Measurements from ENCODE around the gene COPS7B.

The COPS7B gene

DNA sequence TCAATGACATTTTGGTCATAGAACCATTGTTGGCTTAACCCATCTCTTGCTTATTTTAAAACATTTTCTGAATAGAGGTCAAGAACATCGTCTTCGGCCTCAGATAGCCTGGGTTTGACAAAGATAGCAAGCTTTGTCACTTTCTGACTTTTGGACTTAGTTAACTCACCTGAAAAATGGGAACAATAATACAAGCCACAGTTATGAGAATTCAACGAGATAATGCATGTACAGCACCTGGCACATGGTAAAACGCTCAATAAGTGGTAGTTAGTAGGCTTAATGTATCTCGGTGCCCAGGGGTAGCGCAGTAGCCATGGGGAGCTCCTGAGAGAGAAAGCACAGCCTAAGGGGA lies 446 bp upstream of the COPS7B start:
- no peak for DNase-seq (ENCODE audit: low read depth)

DNA sequence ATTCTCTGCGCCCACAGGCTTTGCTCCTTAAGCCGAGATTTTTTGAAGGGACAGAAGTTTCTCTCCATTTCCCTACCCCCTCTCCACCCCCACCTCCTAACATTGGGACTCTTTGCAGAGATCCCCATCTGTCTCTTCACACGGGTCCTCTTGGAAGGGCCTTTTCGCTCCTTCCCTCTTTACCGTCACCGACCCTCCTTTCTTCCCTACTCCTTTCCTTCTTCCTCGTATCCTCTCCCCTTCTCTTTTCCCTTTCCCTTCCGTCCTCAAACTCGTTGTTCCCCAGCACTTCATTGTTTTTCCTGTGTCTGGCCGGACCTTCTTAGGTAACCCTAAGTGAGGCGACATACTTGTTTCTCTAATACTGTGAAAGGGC lies 660 bp downstream of the COPS7B start:
- DNase-seq (ENCODE audit: low read depth): no peak

DNA sequence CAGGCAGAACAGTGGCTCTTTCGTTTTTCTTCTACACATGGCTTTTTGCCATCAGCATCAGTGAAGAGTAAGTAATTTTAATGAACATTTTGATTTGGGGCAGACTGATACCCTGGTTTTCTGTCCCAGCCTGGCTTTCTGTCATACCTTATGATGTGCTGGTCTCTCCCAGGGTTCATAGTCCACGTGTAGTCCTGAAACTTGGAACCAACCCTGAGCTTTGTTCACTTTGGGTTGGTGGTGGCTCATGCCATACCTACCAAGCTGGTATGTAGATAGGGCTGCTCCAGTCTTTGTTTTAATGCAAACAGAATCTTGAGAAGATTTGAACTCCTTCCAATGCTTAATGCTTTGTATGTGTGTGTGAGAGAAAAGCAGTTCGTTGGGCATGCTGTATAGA lies 4.9 kb downstream of the COPS7B start:
- no peak for DNase-seq (ENCODE audit: low read depth)

DNA sequence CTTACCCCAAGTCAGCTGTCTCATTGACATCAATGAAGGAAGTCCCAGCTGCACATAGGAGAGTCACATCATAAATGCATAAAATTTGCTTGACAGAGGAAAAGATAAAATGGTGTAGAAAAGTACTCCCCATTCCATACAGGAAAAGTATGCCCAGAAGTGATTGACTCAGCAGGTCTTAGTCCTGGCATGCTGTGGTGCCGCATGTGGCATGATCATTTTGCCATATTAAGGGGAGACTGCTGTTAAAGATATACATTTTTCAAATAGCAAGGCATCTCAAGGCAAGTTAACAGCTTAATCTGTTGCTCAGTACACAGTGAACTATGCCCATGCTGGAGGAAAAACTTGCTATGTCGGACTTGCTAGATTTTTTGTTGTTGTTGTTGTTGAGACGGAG lies 8.1 kb downstream of the COPS7B start:
- DNase-seq (ENCODE audit: low read depth): no peak

DNA sequence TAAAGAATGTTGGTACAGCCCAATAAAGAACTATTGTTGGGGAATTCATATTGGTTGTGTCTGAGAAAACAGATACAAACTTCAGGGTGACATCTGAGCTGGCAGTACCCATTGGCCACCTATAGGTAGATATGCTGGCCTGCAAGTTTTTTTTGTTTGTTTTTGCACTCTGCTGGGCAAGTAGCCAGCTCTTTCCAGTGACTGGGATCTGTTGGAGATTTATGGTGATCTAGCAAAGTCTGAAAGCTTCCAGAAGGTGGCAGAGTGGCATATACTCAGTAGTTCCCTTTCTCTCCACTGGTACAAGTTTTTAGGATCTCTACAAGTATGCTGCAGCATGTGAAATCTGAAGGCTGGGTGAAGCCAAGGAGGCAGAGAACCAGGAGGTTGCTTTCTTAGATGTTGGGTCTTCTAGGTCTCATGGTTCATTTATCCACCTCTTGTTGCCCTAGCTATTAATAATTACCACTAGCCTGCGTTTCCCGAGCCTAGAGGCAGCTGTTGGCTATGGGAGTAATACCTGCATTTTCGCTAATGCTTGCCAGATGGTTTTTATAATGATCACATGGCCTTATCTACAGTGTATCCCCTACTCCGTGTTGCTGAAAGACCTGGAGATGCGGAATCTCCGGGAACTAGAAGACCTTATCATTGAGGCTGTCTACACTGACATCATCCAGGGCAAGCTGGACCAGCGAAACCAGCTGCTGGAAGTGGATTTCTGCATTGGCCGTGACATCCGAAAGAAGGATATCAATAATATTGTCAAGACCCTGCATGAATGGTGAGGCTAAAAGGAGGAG lies 9.5 kb downstream of the COPS7B start:
- DNase-seq (ENCODE audit: low read depth): no peak

DNA sequence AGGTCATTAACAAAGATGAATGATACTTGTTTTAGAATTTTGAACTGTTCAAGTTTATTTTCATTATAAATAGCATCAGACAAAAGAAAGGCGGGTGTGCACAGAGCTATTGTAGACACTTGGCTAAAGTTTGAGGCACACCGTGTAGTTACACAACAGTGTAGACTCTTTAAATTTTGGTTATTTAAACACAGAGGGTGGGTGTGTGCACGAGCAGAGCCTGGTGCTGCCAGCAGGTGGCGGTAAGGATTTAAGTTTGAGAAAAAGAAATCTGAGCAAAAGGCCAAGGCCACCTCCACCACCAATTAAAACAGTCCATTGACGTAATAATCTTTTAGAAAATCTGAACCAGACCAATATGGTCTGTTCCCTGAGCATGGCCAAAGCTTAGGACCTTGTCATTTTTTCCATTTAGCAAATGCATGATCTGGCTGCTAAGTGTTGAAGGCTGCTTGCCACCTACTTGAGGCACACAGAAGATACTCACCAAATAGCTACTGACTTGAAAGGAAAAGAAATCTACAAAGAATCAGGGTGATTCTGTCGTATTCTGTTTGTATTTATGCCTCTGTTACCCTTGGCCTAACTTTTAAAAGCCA lies 14.3 kb downstream of the COPS7B start:
- DNase-seq (ENCODE audit: low read depth): no peak

DNA sequence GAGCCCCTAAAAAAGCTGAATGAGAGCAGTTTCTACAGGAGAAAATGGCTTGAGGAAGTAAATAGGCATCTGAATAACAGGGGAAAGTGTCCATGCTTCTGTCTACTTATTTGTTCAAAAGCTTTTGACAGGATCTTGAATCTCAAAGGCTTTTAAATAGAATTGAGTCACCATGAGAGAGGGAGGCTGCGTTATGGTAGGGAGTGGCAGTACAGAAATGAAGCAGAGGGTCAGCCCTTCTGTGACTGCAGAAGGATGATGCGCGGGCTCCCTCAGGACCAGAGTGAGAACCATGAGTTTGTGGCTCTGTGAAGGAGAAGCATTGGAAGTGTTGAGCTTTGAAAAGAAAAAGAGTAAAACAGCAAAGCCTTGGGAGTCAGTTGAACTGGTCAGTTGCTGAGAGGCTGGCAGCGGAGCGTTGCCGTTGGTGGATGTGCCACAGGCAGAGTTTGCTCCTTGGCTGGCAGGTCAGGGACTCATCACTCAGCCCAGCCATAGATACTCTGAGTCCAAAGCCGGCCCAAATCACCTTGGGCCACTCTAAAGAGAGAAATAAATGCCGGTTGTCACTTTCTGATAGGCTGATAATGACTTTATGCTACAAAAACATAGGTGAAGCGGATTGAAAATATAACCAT lies 17.4 kb downstream of the COPS7B start:
- no peak for DNase-seq (ENCODE audit: low read depth)

DNA sequence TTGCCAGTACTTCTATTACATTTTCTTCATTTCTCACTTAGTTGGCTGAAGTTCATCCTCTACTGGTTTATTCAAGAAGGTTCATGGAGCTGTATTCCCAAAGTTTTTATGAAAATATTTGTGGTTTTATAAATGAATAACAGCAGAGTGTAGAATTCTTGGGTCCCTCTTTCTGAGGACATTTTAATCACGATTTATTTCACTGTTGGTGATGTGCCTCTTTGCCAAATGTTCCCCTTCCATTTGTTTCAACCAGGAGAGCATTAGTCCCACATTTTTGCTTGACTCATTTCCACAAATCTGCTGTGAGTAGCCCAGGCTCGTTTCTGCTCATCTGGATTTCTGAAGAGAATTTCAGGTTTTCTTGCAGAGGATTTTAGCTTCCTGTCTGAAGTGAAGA lies 20.8 kb downstream of the COPS7B start:
- DNase-seq (ENCODE audit: low read depth): no peak

DNA sequence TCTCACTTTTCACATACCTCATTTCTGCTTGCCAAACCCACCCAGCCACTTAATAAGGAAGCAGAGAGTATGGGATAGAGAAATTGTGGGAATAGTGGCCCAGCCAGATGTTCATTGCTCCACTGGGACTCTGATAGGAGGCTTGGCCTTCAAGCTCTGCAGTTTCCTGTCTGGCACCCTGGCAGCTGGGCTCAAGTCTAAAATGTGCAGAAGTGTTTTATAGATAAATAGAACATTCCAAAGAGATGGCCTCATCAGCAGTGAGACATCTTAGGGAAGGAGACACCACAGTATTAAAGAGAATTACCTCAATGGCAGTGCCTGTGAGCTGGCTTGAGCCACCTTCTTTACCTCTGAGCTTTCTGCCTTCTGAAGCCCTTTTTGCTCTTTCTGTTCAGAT lies 24.7 kb downstream of the COPS7B start:
- DNase-seq (ENCODE audit: low read depth): no peak

DNA sequence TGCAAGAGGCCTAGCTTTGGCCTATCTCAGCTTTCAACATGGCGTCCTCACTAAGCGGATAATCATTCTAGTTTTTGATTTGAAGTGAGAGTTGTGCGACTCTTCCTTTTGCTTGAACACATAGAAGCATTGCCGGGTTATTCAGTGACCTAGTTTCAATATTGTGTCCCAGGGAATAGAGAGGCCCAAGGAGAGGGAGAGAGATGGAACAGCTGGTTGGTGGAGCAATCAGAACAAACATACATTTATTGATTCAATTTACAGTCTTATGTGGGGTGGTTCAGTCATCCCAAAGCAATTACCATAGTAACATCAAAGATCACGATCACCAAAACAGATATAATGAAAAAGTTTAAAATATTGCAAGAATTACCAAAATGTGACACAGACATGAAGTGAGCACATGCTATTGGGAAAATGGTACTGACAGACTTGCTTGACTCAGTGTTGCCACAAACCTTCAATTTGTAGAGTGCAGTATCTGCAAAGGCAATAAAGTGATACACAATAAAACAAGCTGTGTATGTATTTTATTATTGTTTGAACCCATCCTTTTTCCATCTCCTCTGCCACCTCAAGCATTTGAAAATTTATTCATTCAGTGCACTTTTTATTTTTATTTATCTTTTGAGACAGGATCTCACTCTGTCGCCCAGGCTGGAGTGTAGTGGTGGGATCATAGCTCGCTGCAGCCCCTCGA lies 30.2 kb downstream of the COPS7B start:
- no peak for DNase-seq (ENCODE audit: low read depth)

DNA sequence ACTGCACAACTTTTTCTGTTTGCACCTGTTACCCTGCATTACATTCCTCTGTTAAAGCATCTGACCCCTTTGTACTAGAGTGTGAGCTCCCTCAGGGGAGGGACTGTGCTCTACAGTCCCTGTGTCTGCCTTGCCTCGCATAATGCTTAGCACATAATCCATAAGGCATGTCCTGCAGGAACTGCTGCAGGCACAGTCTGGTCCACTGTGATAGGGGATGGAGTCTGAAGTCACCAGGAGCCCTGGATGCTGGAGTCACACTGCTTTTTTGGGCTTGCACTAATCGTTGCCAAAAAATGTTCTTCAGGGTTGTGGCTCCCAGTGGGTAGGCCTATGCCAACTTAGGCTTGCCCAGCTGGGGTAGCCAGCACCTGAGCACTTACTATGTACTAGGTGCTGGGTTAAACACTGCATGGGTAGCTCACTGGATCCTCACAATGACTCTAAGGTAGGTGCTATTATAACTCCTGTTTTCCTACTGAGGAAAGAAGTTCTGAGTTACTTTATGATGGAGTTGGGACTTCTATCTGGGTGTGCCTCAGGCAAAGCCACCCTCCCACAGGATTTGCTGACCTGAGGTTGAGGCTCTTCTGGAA lies 33.3 kb downstream of the COPS7B start:
- no peak for DNase-seq (ENCODE audit: low read depth)

DNA sequence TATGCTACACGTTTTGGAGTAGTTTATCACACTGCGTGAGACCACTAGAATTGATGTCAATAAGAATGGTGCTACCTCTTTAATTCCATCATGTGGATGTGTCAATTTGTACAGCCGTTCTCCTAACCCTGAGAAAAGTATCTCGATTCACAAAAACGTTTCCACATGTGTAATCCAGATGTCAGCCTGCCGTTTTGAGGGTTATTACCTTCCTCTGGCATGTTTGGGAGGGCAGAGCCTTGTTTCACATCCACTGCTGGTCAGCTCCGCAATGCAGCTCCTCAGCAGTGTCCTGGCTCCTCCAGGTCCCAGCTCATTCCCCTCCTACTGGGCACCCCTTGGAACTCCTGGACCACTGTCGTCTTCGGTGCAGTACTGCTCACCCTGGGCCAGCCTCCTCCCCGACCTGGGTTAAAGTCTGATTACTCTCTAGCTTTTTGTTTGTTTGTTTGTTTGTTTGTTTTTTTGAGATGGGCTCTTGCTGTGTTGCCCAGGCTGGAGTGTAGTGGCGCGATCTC lies 34.6 kb downstream of the COPS7B start:
- no peak for DNase-seq (ENCODE audit: low read depth)

DNA sequence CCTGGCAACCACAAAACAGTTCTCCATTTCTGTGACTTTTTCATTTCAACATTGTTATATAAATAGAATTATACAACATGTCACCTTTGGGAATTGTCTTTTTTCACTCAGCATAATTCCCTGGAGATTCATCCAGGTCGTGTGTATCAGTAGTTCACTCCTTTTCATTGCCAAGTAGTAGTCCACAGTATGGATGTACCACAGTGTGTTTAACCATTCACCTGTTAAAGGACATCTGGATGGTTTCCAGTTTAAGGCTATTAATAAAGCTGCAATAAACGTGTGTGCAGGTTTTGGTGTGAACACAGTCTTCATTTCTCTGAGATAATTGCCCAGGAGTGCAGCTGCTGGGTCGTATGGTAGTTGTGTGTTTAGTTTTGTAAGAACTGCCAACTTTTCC lies 35.7 kb downstream of the COPS7B start:
- no peak for DNase-seq (ENCODE audit: low read depth)

DNA sequence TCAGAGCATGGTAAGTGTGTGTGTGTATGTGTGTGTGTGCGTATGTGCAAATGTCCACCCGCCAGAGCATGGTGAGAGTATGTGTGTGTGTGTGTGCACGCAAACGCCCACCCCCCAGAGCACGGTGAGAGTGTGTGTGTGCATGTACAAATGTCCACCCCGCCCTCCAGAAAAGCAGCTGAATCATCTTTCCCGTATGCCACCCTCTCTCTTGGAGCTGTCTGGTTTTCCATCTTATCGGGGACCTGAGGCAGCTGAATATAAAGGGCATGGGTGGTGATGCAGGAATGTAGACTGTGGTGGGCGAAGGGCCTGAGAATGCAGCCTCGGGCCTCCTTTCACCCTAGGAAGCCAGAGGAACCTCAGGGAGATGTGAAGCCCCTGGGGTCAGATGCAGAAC lies 66.9 kb downstream of the COPS7B start:
- DNase-seq (ENCODE audit: low read depth): no peak

DNA sequence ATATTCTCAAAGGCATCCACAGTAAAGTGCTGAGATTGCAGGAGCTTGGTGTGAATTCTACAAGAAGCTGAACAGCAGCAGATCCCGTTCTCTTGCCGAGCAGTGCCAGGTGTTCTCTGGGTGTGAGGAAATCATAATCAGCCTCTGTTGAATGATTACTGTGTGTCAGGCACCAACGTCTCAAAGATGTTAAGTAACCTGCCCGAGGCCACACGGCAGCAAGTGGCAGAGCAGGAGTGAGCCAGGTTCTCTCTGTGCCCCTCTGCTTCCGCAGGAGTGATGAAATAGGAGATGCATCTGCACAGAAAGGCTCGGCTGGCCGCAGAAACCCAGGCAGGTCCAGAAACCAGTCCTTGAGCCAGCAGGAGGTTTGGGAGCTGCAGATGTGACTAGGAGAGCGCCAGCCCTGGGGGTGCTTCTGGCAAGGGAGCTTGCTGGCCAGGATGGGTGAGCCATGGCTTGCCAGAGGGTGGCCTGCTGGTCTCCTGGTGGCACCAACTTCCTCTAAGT lies 68.4 kb downstream of the COPS7B start:
- DNase-seq (ENCODE audit: low read depth): no peak

DNA sequence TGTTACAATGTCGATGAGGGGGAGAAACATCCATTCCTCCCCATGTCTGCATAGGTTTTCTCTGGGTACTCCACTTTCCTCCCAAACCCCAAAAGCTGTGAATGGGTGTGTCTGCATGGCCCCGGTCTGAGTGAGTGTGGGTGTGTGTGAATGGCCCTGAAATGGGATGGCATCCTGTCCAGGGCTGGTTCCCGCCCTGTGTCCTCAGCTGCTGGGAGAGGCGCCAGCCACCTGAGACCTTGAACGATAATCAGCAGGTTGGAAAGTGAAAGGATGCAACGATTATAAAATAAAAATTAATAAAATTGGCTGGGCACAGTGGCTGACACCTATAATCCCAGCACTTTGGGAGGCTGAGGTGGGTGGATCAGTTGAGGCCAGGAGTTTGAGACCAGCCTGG lies 70.7 kb downstream of the COPS7B start:
- no peak for DNase-seq (ENCODE audit: low read depth)

Data from stimulated activated CD8-positive, alpha-beta memory T cell treated with anti-CD3 and anti-CD28 coated beads, Interleukin-12 subunit alpha, Interleukin-12 subunit beta, amount 100 ng/mL, for 4 hours (primary cell).